ENCODE data around the gene MYOM3. TPM values are rescaled to one million over a fixed set of nuclear protein-coding genes. Genes with fewer than 3 reads are reported as not detected.
"Not testable (repeated sequence)": the region's sequence is repeated elsewhere in the genome, so short reads cannot be mapped to it uniquely, and the experiment has no call there.

The MYOM3 gene
- total RNA-seq, 2 donors from 2014 or later: 2.3 to 4.3 TPM

DNA sequence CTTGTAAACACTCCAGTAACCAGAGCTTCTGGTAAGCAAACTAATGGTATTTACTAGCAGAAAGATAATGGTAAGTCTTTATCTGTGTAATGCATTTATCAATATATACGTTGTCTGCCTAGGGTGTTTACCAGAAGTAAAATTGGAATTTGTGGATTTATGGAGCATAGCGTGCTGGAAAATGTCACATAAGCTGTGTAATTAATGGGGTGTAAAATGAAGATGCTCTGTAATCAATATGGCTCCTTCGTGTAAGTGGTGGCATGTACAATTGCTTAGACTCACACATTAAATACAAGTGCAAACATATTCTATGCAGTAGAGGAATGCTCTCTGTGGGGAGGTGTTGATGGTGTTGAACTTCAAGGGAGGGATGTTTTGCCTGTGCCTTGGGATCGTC, 69.6 kb downstream of the MYOM3 start:
- Histone ChIP-seq H3K4me1 (no peaks in the 10 kb centered on the region), H3K4me3 (no peak overlapping the region), H3K27me3 (no peaks in the 10 kb centered on the region), H3K9me3 (no peaks in the 10 kb centered on the region), H3K36me3 (replicated peaks in 1 of 2; ENCODE audit: insufficient read depth in 1 of 2, low read depth in 2 of 2) (no peaks in the 10 kb centered on the region), H3K27ac (no peak overlapping the region)
- 61 to 63% methylated on average over 4 of the region's 4 CpGs for WGBS, 2 donors
- no peak for ATAC-seq
- DNase-seq: no peak
- TF ChIP-seq, protein P1, sequence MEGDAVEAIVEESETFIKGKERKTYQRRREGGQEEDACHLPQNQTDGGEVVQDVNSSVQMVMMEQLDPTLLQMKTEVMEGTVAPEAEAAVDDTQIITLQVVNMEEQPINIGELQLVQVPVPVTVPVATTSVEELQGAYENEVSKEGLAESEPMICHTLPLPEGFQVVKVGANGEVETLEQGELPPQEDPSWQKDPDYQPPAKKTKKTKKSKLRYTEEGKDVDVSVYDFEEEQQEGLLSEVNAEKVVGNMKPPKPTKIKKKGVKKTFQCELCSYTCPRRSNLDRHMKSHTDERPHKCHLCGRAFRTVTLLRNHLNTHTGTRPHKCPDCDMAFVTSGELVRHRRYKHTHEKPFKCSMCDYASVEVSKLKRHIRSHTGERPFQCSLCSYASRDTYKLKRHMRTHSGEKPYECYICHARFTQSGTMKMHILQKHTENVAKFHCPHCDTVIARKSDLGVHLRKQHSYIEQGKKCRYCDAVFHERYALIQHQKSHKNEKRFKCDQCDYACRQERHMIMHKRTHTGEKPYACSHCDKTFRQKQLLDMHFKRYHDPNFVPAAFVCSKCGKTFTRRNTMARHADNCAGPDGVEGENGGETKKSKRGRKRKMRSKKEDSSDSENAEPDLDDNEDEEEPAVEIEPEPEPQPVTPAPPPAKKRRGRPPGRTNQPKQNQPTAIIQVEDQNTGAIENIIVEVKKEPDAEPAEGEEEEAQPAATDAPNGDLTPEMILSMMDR (IDR thresholded peaks at IDR 0.05): no peak
- TF ChIP-seq POLR2A (IDR thresholded peaks at IDR 0.05): no peak
- intact Hi-C loops (cut with DNase I): no loop called here

DNA sequence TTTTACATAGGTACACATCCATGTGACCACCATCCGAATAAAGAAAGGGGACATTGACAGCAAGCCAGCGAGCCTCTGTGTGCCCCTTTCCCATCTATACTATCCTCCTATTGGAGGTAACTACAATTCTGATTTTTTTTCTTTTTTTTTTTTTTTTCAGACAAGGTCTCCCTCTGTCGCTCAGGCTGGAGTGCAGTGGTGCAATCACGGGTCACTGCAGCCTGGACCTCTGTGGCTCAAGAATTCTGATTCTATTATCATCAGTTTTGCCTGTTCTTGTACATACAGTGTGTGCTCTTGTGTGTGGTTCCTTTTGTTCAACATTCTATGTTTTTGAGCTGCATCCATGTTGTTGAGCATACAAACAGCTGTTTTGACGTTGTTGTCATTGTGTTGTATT, 75.8 kb downstream of the MYOM3 start:
- no peak overlapping the region for H3K4me3 ChIP-seq
- no peaks in the 10 kb centered on the region for H3K4me1 ChIP-seq
- intact Hi-C loops (cut with DNase I): no loop called here
- no peaks in the 10 kb centered on the region for H3K27me3 ChIP-seq
- TF ChIP-seq, protein P1 (IDR thresholded peaks at IDR 0.05): no peak
- no peak for TF ChIP-seq POLR2A (IDR thresholded peaks at IDR 0.05)
- 90% methylated on average over 5 of the region's 5 CpGs for WGBS, 2 donors
- no peak for ATAC-seq
- DNase-seq: no peak
- H3K27ac ChIP-seq: no peak overlapping the region
- no peaks in the 10 kb centered on the region for H3K9me3 ChIP-seq
- H3K36me3 ChIP-seq (replicated peaks in 1 of 2; ENCODE audit: insufficient read depth in 1 of 2, low read depth in 2 of 2): no peaks in the 10 kb centered on the region

GRCh38 chr1:24032981-24033380, 79.0 kb downstream of the MYOM3 start:
- Histone ChIP-seq H3K27me3 (no peaks in the 10 kb centered on the region), H3K4me3 (no peak overlapping the region), H3K9me3 (no peaks in the 10 kb centered on the region), H3K27ac (no peak overlapping the region), H3K36me3 (replicated peaks in 1 of 2; ENCODE audit: insufficient read depth in 1 of 2, low read depth in 2 of 2) (no peaks in the 10 kb centered on the region), H3K4me1 (peaks cover under 1% of the 10 kb centered on the region)
- TF ChIP-seq, protein P1 (IDR thresholded peaks at IDR 0.05): no peak
- DNase-seq: no peak
- intact Hi-C loops (cut with DNase I): no loop called here
- ATAC-seq: no peak
- 70 to 84% methylated on average over 5 of the region's 5 CpGs for WGBS, 2 donors

- H3K36me3 ChIP-seq (replicated peaks in 1 of 2; ENCODE audit: insufficient read depth in 1 of 2, low read depth in 2 of 2); intact Hi-C loops (cut with DNase I); DNase-seq; ATAC-seq; H3K9me3 ChIP-seq; H3K4me1 ChIP-seq; H3K4me3 ChIP-seq; H3K27me3 ChIP-seq; H3K27ac ChIP-seq: not testable (repeated sequence)
- 76 to 83% methylated on average over 7 of the region's 7 CpGs for WGBS, 2 donors
These were observed 80.9 kb downstream of the MYOM3 start for GRCh38 chr1:24030976-24031516.

DNA sequence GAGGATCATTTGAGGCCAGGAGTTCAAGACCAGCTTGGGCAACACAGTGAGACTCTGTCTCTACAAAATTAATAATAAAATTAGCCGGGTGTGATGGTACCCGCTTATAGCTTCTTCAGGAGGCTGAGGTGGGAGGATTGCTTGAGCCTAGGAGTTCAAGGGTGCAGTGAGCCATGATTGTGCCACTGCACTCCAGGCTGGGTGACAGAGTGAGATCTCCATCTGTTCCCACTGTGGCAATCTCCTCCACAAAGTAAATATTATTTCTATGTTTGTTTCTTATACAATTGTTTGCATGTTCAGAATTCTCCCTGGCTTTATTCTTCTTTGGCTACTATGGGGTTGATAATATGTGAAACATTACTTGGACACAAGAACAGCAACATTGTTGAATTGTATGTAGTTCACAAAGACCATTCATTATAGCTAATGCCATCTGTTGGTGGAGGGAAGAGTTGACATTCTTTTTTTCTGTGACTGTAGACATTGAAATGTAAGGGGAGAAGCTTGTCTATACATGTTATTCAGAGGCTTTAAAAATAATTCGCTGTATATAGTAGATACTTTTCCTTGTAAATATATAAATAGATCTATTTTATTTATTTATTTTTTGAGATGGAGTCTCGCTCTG, 84.0 kb downstream of the MYOM3 start:
- TF ChIP-seq, protein P1 (IDR thresholded peaks at IDR 0.05): peak; percentile 16 to 76 (median 72)
- TF ChIP-seq POLR2A (IDR thresholded peaks at IDR 0.05): no peak
- Histone ChIP-seq H3K9me3 (no peaks in the 10 kb centered on the region), H3K36me3 (replicated peaks in 1 of 2; ENCODE audit: insufficient read depth in 1 of 2, low read depth in 2 of 2) (no peaks in the 10 kb centered on the region), H3K27ac (no peak overlapping the region), H3K4me1 (peaks cover 5% of the 10 kb centered on the region), H3K27me3 (no peaks in the 10 kb centered on the region), H3K4me3 (no peak overlapping the region)
- 63 to 74% methylated on average over 4 of the region's 4 CpGs for WGBS, 2 donors
- intact Hi-C loops (cut with DNase I): no loop called here
- no peak for DNase-seq
- peak; percentile 86 for ATAC-seq

All from body of pancreas (tissue), 4 donors.